PC-3 (cell line): Measurements from ENCODE around the gene CAMK1D. TPM values are rescaled to one million over a fixed set of nuclear protein-coding genes. Genes with fewer than 3 reads are reported as not detected.

Experiments used
- ATAC-seq: fragments of 200-7000 bp; cut with Tn5 transposase; 2 replicates; pipeline ENCODE4 v1.9.1; 2020; ENCODE audit warnings: mild to moderate bottlenecking, moderate library complexity
- BruUV-seq: library from RNA; stranded (reverse); fragments of 400-500 nt; replicated peaks from 2 replicates; lab custom pipeline; 2021; lab: Mats Ljungman, UMichigan
- CTCF ChIA-PET: fragments of 300-600 bp; sonication (Branson Sonifier 250); formaldehyde crosslinking; loops from one replicate; lab custom pipeline; 2022; ENCODE audit warnings: antibody characterized with exemption; lab: Charles Lee
- POLR2A ChIA-PET: fragments of 300-600 bp; sonication (Branson Sonifier 250); formaldehyde crosslinking; loops from one replicate; lab custom pipeline; 2022; ENCODE audit warnings: antibody characterized with exemption; ENCODE audit not compliant: unreplicated experiment; lab: Charles Lee
- DNase-seq: peaks from one replicate; pipeline ENCODE4 v3.0.0-alpha.2; 2015
- H2AFZ ChIP-seq: fragments of 300-600 bp; sonication (generic); 2 replicates; pipeline ENCODE4 v1.6.0; 2016; ENCODE audit warnings: antibody characterized with exemption, low read length
- H3F3A ChIP-seq: fragments of 300-600 bp; sonication (generic); one replicate; pipeline ENCODE4 v1.6.0; 2017; ENCODE audit warnings: antibody characterized with exemption, low read length, control low read depth, mild to moderate bottlenecking; ENCODE audit not compliant: unreplicated experiment
- H3K27ac ChIP-seq: fragments of 300-600 bp; sonication (generic); 2 replicates; pipeline ENCODE4 v1.5.1; 2016; ENCODE audit warnings: mild to moderate bottlenecking, low read length
- H3K27me3 ChIP-seq: fragments of 300-600 bp; sonication (generic); 2 replicates; pipeline ENCODE4 v1.6.1; 2016; ENCODE audit warnings: low read length, mixed read lengths
- H3K36me3 ChIP-seq: fragments of 300-600 bp; sonication (generic); 2 replicates; pipeline ENCODE4 v1.6.1; 2016; ENCODE audit warnings: low read depth, mixed run types, low read length, mixed read lengths
- H3K4me1 ChIP-seq: fragments of 300-600 bp; sonication (generic); 2 replicates; pipeline ENCODE4 v1.5.1; 2016; ENCODE audit warnings: low read length; ENCODE audit not compliant: insufficient read depth
- H3K4me2 ChIP-seq: fragments of 300-600 bp; sonication (generic); 2 replicates; pipeline ENCODE4 v1.6.0; 2016; ENCODE audit warnings: low read length
- H3K4me3 ChIP-seq: fragments of 300-600 bp; sonication (generic); 2 replicates; pipeline ENCODE4 v1.5.1; 2016; ENCODE audit warnings: mild to moderate bottlenecking, low read length, mixed read lengths
- H3K79me2 ChIP-seq: fragments of 300-600 bp; sonication (generic); 2 replicates; pipeline ENCODE4 v1.6.1; 2017; ENCODE audit warnings: low read length, mixed read lengths
- H3K9ac ChIP-seq: fragments of 300-600 bp; sonication (generic); 2 replicates; pipeline ENCODE4 v1.6.0; 2016; ENCODE audit warnings: mild to moderate bottlenecking, low read length
- H3K9me2 ChIP-seq: fragments of 300-600 bp; sonication (generic); replicated peaks from 2 replicates; pipeline ENCODE4 v1.6.1; 2016; ENCODE audit warnings: mixed run types, low read length, mixed read lengths
- H3K9me3 ChIP-seq: fragments of 300-600 bp; sonication (generic); 2 replicates; pipeline ENCODE4 v1.6.1; 2016; ENCODE audit warnings: low read length, mixed read lengths
- H4K20me1 ChIP-seq: fragments of 300-600 bp; sonication (generic); 2 replicates; pipeline ENCODE4 v1.6.1; 2016; ENCODE audit warnings: low read length, mixed read lengths
- CTCF ChIP-seq: fragments of 300-600 bp; sonication (generic); conservative IDR thresholded peaks from 2 replicates; pipeline ENCODE4 v1.5.1; 2017; ENCODE audit warnings: antibody characterized with exemption, low read depth, mild to moderate bottlenecking, low read length
- EZH2 ChIP-seq: fragments of 300-600 bp; sonication (generic); IDR thresholded peaks from one replicate; pipeline ENCODE4 v1.6.1; 2017; ENCODE audit warnings: antibody characterized with exemption, mild to moderate bottlenecking, low read length; ENCODE audit not compliant: unreplicated experiment
- EZH2phosphoT487 ChIP-seq: fragments of 300-600 bp; sonication (generic); IDR thresholded peaks from 2 replicates; pipeline ENCODE4 v1.6.1; 2018; ENCODE audit warnings: mild to moderate bottlenecking, antibody characterized with exemption, low read length, borderline replicate concordance
- intact Hi-C: fragments of 100-400 bp; cut with micrococcal nuclease; formaldehyde crosslinking; loops from 2 replicates; pipeline ENCODE4 v1.9.0; 2023
- total RNA-seq: library from RNA; depleted of rRNA; stranded (reverse); fragments of >200 nt; gene quantifications from 2 replicates; pipeline ENCODE4 v1.2.3, GENCODE V29; 2014

Gene CAMK1D
- total RNA-seq, 1 experiment from 2014 or later = 1.3 TPM

GRCh38 chr10:12605580-12606405 is 256.4 kb downstream of the CAMK1D start:
- DNase-seq = peak; percentile 84
- ChIA-PET CTCF (interaction anchor here (1.0 kb wide), 1 partner anchor 50 kb away, joined by 4 read pairs; no protein-coding TSS in a partner anchor), POLR2A (no interaction called here)
- Histone ChIP-seq H3F3A (no peaks in the 10 kb centered on the region), H3K9me2 (no peaks in the 10 kb centered on the region), H2AFZ (peak overlapping the region; percentile 66), H3K4me3 (peak overlapping the region; percentile 59), H3K79me2 (no peaks in the 10 kb centered on the region), H3K4me1 (peaks cover 12% of the 10 kb centered on the region), H3K27ac (peak overlapping the region; percentile 61), H3K27me3 (no peaks in the 10 kb centered on the region), H4K20me1 (no peaks in the 10 kb centered on the region), H3K36me3 (no peaks in the 10 kb centered on the region), H3K9ac (peak overlapping the region; percentile 35), H3K4me2 (peak overlapping the region; percentile 78), H3K9me3 (no peaks in the 10 kb centered on the region)
- BruUV-seq = no TSS peak
- peak; percentile 99 for ATAC-seq
- intact Hi-C loops = no loop called here
- TF ChIP-seq EZH2phosphoT487 = no peak
- no peak for TF ChIP-seq CTCF
- no peak for TF ChIP-seq EZH2

DNA sequence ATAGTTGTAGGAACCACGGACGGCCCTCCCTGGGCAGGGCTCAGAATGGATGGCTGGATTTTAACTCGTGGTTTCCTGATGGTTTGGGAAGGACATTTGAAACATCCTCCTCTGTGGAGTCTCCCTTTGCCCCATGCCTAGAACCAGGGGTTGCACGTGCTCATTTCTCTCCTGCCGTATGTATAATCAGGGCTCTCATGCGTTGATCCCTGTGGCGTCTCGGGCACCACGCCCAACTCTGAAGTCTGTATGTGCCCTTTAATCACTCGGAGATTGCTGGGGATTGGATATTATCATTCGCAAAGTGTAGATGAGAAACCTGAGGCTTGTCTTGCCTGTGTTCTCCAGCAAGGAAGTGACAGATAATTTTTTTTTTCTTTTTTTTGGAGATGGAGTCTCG is 257.1 kb downstream of the CAMK1D start:
- Histone ChIP-seq H2AFZ (peak overlapping the region; percentile 66; the same call in 1 of the 2 replicates), H3K36me3 (no peaks in the 10 kb centered on the region), H3K27ac (0 out of 2 replicates have a peak overlapping the region, but pooled peaks have one; percentile 58), H3K9me3 (no peaks in the 10 kb centered on the region), H3K9me2 (no peaks in the 10 kb centered on the region), H4K20me1 (no peaks in the 10 kb centered on the region), H3K79me2 (no peaks in the 10 kb centered on the region), H3K4me3 (no peak overlapping the region), H3K9ac (peak overlapping the region; percentile 35; the same call in 1 of the 2 replicates), H3K4me2 (peak overlapping the region; percentile 78), H3F3A (no peaks in the 10 kb centered on the region), H3K4me1 (peaks cover 12% of the 10 kb centered on the region), H3K27me3 (no peaks in the 10 kb centered on the region)
- POLR2A ChIA-PET = no interaction called here
- ATAC-seq = no peak
- TF ChIP-seq CTCF (no peak), EZH2 (no peak), EZH2phosphoT487 (no peak)
- intact Hi-C loops = no loop called here
- DNase-seq = no peak
- no TSS peak for BruUV-seq
- CTCF ChIA-PET = no interaction called here

DNA sequence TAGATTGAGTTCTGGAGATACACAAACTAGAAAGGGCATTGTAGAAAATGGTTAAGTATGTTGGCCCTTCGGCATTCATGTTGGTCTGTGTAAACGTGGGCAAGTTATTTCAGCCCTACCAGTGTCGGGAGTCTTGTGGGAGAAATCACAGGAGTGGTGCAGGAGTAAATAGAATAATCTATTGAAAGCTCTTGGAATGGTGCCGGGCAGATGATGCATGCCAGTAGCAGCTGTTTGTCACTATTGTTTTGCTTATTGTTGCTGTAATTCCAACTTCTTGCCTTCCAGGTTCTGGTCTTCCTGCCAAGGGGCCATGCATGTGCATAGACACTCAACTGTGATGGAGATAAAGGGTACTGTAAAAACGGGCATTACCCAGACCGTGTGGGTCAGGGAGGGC is 259.4 kb downstream of the CAMK1D start:
- no peak overlapping the region for H3K4me3 ChIP-seq
- H3K9ac ChIP-seq = no peak overlapping the region
- H2AFZ ChIP-seq = no peak overlapping the region
- no peaks in the 10 kb centered on the region for H3F3A ChIP-seq
- no peaks in the 10 kb centered on the region for H3K9me2 ChIP-seq
- ATAC-seq (no peak), DNase-seq (no peak)
- H3K4me2 ChIP-seq = no peak overlapping the region
- H3K27ac ChIP-seq = no peak overlapping the region
- intact Hi-C loops = no loop called here
- TF ChIP-seq EZH2phosphoT487 (no peak), EZH2 (no peak), CTCF (no peak)
- H3K27me3 ChIP-seq = no peaks in the 10 kb centered on the region
- H3K9me3 ChIP-seq = no peaks in the 10 kb centered on the region
- CTCF ChIA-PET = no interaction called here
- H3K79me2 ChIP-seq = no peaks in the 10 kb centered on the region
- H4K20me1 ChIP-seq = no peaks in the 10 kb centered on the region
- BruUV-seq = no TSS peak
- H3K4me1 ChIP-seq = peaks cover 12% of the 10 kb centered on the region
- POLR2A ChIA-PET = no interaction called here
- H3K36me3 ChIP-seq = no peaks in the 10 kb centered on the region
